Tracheal epithelial cell (primary cell): ENCODE results near the gene GJA5. TPM values are rescaled to one million over a fixed set of nuclear protein-coding genes. Genes with fewer than 3 reads are reported as not detected.

ENCODE experiments used
- total RNA-seq: library from RNA; depleted of rRNA; stranded (reverse); fragments of >200 nt; gene quantifications from 2 replicates; pipeline ENCODE4 v1.2.1, GENCODE V29; 2014

GJA5 gene
- total RNA-seq: 0.24 TPM in 1 of 2 replicates, not detected in the other

GRCh38 chr1:147760481-147761260 lies at the start of gene GJA5:
Gene GJA5 (minus strand): TSS chr1:147760602. CDS start chr1:147759238, 1,364 bp downstream.

Other genes starting within 250 kb of the GJA5 start
- gene BCL9, start 219.1 kb downstream of the GJA5 start, total RNA-seq: 3.2 and 3.6 TPM in 2 replicates
- 2.7 and 6.6 TPM in 2 replicates for gene ACP6, start 90.1 kb downstream of the GJA5 start, total RNA-seq
- not detected in 2 replicates for gene GJA8, start 142.2 kb upstream of the GJA5 start, total RNA-seq
- gene GPR89B, start 167.8 kb upstream of the GJA5 start, total RNA-seq: 13.3 and 20.5 TPM in 2 replicates